ENCODE data around the gene HNRNPUL2.
"Not testable (repeated sequence)": the region's sequence is repeated elsewhere in the genome, so short reads cannot be mapped to it uniquely, and the experiment has no call there.

HNRNPUL2 gene

GRCh38 chr11:62703921-62704320 lies 23.3 kb downstream of the HNRNPUL2 start:
- DNase-seq (ENCODE audit: low spot score) = not testable (repeated sequence)

GRCh38 chr11:62702246-62702645 lies 25.0 kb downstream of the HNRNPUL2 start:
- no peak for DNase-seq (ENCODE audit: low spot score)

- peak; percentile 81 for DNase-seq (ENCODE audit: low spot score)
These were observed 32.6 kb downstream of the HNRNPUL2 start for GRCh38 chr11:62694455-62695167.

GRCh38 chr11:62693624-62694023 lies 33.6 kb downstream of the HNRNPUL2 start:
- DNase-seq (ENCODE audit: low spot score) = not testable (repeated sequence)

- no peak for DNase-seq (ENCODE audit: low spot score)
These were observed 37.7 kb downstream of the HNRNPUL2 start, which contains the start of gene LRRN4CL for GRCh38 chr11:62689421-62690183. Gene LRRN4CL, minus strand, starts transcription at chr11:62689530. Its CDS starts 1,022 bp downstream, at chr11:62688508.

- DNase-seq (ENCODE audit: low spot score) = no peak
These were observed 38.8 kb downstream of the HNRNPUL2 start for GRCh38 chr11:62688491-62688890.

- DNase-seq (ENCODE audit: low spot score) = no peak
These were observed 39.5 kb downstream of the HNRNPUL2 start for GRCh38 chr11:62687508-62688396.

GRCh38 chr11:62682518-62682917 lies 44.7 kb downstream of the HNRNPUL2 start:
- DNase-seq (ENCODE audit: low spot score) = no peak

- no peak for DNase-seq (ENCODE audit: low spot score)
These were observed 46.4 kb downstream of the HNRNPUL2 start for GRCh38 chr11:62680825-62681240.

- peak; percentile 90 for DNase-seq (ENCODE audit: low spot score)
These were observed 48.2 kb downstream of the HNRNPUL2 start, which contains the start of gene UBXN1 for GRCh38 chr11:62678770-62679696. Gene UBXN1, minus strand, starts transcription at chr11:62679073. Its CDS starts 150 bp downstream, at chr11:62678923.

GRCh38 chr11:62678433-62678769 lies 48.9 kb downstream of the HNRNPUL2 start:
- no peak for DNase-seq (ENCODE audit: low spot score)

GRCh38 chr11:62677714-62678113 lies 49.5 kb downstream of the HNRNPUL2 start:
- no peak for DNase-seq (ENCODE audit: low spot score)

- no peak for DNase-seq (ENCODE audit: low spot score)
These were observed 50.1 kb downstream of the HNRNPUL2 start for GRCh38 chr11:62677156-62677555.

GRCh38 chr11:62676698-62677097 lies 50.6 kb downstream of the HNRNPUL2 start:
- no peak for DNase-seq (ENCODE audit: low spot score)

GRCh38 chr11:62675415-62675814 lies 51.8 kb downstream of the HNRNPUL2 start:
- DNase-seq (ENCODE audit: low spot score) = not testable (repeated sequence)

GRCh38 chr11:62673196-62673525 lies 54.1 kb downstream of the HNRNPUL2 start:
- DNase-seq (ENCODE audit: low spot score) = no peak

GRCh38 chr11:62671608-62672389 lies 55.5 kb downstream of the HNRNPUL2 start, which contains the start of the genes LBHD1 and UQCC3:
Gene LBHD1, minus strand, starts transcription at chr11:62672267. Its CDS starts 2,236 bp downstream, at chr11:62670031.
Gene UQCC3, plus strand, starts transcription at chr11:62671673. Its CDS starts 73 bp downstream, at chr11:62671746.
- peak; percentile 80 for DNase-seq (ENCODE audit: low spot score)

- no peak for DNase-seq (ENCODE audit: low spot score)
These were observed 56.0 kb downstream of the HNRNPUL2 start for GRCh38 chr11:62671236-62671607.

GRCh38 chr11:62669420-62670161 lies 57.7 kb downstream of the HNRNPUL2 start:
- DNase-seq (ENCODE audit: low spot score) = no peak

Data from iPS-NIHi11 (cell line).